GM13976 (cell line): Measurements from ENCODE around the gene GPC5.

Experiments
- DNase-seq: peaks from one replicate; pipeline ENCODE4 v3.0.0; 2012; ENCODE audit warnings: low spot score
- in situ Hi-C: fragments of 300-500 bp; cut with MboI; formaldehyde crosslinking; loops from one replicate; pipeline ENCODE4 v1.12.0; 2022; ENCODE audit warnings: low sequenced_read_pairs, mixed read lengths, inconsistent platforms; ENCODE audit not compliant: unreplicated experiment
- TF ChIP-seq, protein P1 (sequence below): IDR thresholded peaks from 2 replicates; pipeline ENCODE4 v1.5.1; 2012; ENCODE audit warnings: borderline replicate concordance, mild to moderate bottlenecking; ENCODE audit not compliant: insufficient read depth; ENCODE audit errors: extremely low read depth, missing control alignments, control extremely low read depth

The GPC5 gene

DNA sequence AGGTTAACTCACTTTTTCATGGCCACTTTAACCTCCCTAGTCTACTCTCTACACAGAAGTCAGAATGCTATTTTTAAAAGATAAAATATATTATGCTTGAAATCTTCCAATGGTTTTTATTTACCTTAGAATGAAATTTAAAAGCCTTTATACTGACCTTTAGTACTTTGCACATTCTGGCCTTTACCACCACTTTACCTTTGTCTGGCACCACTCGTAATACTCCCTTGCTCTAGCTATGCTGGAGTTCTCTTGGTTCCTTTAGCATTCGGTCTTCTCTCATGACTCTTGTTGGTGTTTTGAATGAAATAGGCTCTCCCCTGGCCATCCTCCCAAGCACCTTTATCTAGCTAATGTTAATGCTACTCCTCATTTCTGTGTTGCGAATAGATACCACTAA, 310.8 kb downstream of the GPC5 start:
- TF ChIP-seq, protein P1, sequence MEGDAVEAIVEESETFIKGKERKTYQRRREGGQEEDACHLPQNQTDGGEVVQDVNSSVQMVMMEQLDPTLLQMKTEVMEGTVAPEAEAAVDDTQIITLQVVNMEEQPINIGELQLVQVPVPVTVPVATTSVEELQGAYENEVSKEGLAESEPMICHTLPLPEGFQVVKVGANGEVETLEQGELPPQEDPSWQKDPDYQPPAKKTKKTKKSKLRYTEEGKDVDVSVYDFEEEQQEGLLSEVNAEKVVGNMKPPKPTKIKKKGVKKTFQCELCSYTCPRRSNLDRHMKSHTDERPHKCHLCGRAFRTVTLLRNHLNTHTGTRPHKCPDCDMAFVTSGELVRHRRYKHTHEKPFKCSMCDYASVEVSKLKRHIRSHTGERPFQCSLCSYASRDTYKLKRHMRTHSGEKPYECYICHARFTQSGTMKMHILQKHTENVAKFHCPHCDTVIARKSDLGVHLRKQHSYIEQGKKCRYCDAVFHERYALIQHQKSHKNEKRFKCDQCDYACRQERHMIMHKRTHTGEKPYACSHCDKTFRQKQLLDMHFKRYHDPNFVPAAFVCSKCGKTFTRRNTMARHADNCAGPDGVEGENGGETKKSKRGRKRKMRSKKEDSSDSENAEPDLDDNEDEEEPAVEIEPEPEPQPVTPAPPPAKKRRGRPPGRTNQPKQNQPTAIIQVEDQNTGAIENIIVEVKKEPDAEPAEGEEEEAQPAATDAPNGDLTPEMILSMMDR = no peak
- in situ Hi-C loops = no loop called here
- DNase-seq = no peak

DNA sequence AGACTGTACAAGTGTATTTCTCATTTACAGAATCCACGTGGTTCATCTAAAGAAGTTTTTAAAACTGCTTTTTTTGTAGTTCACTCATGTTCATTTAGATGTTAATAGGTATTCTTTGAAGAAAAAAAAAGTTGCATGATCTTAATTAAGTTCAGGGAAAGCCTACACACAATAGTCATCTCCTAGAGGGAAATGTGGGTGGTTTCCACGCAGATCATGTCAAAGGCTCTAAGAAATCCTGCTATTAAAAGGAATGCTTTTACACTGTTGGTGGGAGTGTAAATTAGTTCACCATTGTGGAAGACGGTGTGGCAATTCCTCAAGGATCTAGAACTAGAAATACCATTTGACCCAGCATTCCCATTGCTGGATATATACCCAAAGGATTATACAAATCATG, 312.3 kb downstream of the GPC5 start:
- no peak for DNase-seq
- in situ Hi-C loops = no loop called here
- TF ChIP-seq, protein P1 = no peak

DNA sequence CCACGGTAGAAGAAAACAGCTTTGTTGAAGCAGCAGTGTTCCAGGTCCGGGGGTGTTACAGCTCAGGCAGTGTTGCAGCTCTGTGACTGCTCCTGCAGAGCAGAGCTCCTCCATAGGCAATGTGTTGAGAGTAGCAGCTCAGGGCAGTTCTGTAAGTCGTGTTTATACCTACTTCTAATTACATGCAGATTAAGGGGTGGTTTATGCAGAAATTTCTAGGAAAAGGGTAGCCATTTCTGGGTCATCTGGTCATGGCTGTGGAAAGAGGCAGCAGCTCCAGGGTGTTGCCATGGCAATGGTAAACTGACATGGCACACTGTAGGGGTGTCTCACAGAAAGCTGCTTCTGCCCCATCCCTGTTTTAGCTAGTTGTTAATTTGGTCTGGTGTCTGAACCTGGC, 316.4 kb downstream of the GPC5 start:
- no peak for DNase-seq
- in situ Hi-C loops = no loop called here
- TF ChIP-seq, protein P1 = no peak

DNA sequence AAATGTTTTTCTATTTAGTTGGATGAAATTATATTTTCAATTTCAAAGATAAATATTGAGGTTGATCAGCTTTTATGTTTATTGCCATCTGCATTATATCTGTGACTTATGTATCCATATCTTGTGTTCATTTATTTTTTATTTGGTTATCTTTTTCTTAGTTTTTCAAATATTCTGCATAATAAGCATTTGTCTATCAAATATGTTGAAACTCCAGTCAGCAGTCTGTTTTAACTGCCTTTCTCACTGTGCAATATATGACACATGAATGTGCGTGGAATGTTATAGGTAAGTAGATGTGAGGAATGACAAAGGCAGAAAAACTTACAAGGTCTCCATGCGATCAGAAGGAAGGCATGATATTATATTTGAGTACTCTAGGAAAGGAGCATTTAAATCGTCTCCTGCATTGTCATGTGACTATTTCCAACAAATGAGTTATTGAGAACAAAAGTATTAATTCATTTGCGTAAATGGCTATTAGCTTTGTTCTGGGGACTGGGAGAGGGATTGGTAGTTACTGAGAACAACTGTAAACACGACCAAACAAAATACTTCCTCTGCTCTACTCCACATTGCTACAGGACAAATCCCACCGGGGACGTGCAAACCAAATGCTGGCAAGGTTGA, 318.1 kb downstream of the GPC5 start:
- TF ChIP-seq, protein P1 = no peak
- DNase-seq = no peak
- in situ Hi-C loops = no loop called here

DNA sequence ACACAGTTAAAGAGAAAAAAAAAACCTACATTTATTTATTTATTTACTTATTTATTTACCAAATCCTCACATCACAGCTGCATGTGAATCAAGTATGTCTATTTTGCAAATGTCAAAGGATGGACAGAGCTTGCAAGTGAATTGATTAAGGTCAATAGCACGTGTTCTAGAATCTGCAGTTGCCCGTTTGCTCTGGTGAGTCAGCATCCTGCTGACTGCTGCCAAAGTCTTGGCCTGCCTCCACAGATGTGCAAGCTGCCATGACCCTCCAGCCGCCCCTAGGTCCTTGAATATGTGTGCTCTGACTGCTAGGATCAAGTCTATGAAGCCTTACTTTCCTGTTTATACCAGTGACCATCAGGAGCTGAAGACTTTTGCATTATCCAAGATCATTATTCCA, 320.6 kb downstream of the GPC5 start:
- TF ChIP-seq, protein P1 = no peak
- in situ Hi-C loops = no loop called here
- DNase-seq = no peak

DNA sequence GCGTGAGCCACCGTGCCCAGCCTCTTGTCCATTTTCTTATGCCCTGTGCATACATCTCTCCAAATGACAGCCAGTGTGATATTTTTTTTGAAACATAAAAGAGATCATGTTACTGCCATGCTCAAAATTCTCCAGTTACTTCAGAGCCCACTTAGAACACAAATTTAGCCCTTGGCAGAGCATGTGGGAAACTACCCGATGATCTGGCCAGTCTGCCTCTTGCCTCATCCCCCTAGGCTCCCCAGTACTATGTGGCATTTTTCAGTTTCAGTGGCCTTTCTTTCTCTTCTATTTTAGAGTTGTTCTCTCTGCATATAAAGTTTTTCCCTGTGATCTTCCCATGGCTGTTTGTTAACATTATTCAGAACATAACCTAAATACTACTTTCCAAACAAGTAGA, 323.0 kb downstream of the GPC5 start:
- DNase-seq = no peak
- TF ChIP-seq, protein P1 = no peak
- in situ Hi-C loops = loop anchor here (10.0 kb wide), 1 partner anchor 337 kb away; no protein-coding TSS in a partner anchor
